WTC11 (cell line): ENCODE data around the gene ILF3. TPM values are rescaled to one million over a fixed set of nuclear protein-coding genes. Genes with fewer than 3 reads are reported as not detected.

Experiments used
- ATAC-seq: fragments of 200-7000 bp; cut with Tn5 transposase; 2 replicates; pipeline ENCODE4 v1.10.0; 2021; ENCODE audit warnings: mild to moderate bottlenecking, moderate library complexity
- CTCF ChIA-PET: fragments of 300-600 bp; sonication (Branson Sonifier 250); formaldehyde crosslinking; loops from one replicate; lab custom pipeline; 2021; ENCODE audit warnings: antibody characterized with exemption; lab: Charles Lee
- POLR2A ChIA-PET: fragments of 350-600 bp; sonication (Branson Sonifier 250); formaldehyde crosslinking; loops from one replicate; lab custom pipeline; 2021; ENCODE audit warnings: antibody characterized with exemption; lab: Charles Lee
- DNase-seq: peaks from one replicate; pipeline ENCODE4 v3.0.0; 2021; ENCODE audit warnings: low spot score
- H3K27ac Mint-ChIP-seq: 2 replicates; pipeline ENCODE4 v1.8.0; 2021; ENCODE audit warnings: mixed read lengths
- H3K27me3 Mint-ChIP-seq: 2 replicates; pipeline ENCODE4 v1.8.0; 2021; ENCODE audit warnings: low read depth, mild to moderate bottlenecking, moderate library complexity, mixed read lengths
- H3K36me3 Mint-ChIP-seq: 2 replicates; pipeline ENCODE4 v1.8.0; 2021; ENCODE audit warnings: mixed read lengths
- H3K4me1 Mint-ChIP-seq: 2 replicates; pipeline ENCODE4 v1.8.0; 2022; ENCODE audit warnings: mixed read lengths
- H3K4me3 Mint-ChIP-seq: 2 replicates; pipeline ENCODE4 v1.8.0; 2021; ENCODE audit warnings: mild to moderate bottlenecking, moderate library complexity, mixed read lengths
- H3K9me3 Mint-ChIP-seq: 2 replicates; pipeline ENCODE4 v1.8.0; 2021; ENCODE audit warnings: mixed read lengths
- AR ChIP-seq: fragments of 250-450 bp; sonication (Bioruptor Pico); IDR thresholded peaks from 2 replicates; pipeline ENCODE4 v1.9.0; 2021; ENCODE audit warnings: mild to moderate bottlenecking
- EMX1 ChIP-seq: fragments of 250-450 bp; sonication (Bioruptor Pico); IDR thresholded peaks from 2 replicates; pipeline ENCODE4 v1.8.0; 2021; ENCODE audit warnings: mild to moderate bottlenecking
- ERG ChIP-seq: fragments of 250-450 bp; sonication (Bioruptor Pico); IDR thresholded peaks from 2 replicates; pipeline ENCODE4 v1.8.0; 2021; ENCODE audit warnings: mild to moderate bottlenecking
- IRF1 ChIP-seq: sonication (generic); formaldehyde crosslinking; IDR thresholded peaks from 2 replicates; pipeline ENCODE4 v1.8.0; 2023; ENCODE audit warnings: missing genetic modification reagents
- MAX ChIP-seq: sonication (generic); formaldehyde crosslinking; IDR thresholded peaks from 2 replicates; pipeline ENCODE4 v1.8.0; 2022; ENCODE audit warnings: mild to moderate bottlenecking, missing genetic modification reagents
- NR3C1 ChIP-seq: sonication (generic); formaldehyde crosslinking; conservative IDR thresholded peaks from 2 replicates; pipeline ENCODE4 v1.8.1; 2023; ENCODE audit warnings: low read depth, mild to moderate bottlenecking, missing genetic modification reagents
- USF1 ChIP-seq: sonication (generic); formaldehyde crosslinking; IDR thresholded peaks from 2 replicates; pipeline ENCODE4 v1.8.0; 2022; ENCODE audit warnings: mild to moderate bottlenecking, missing genetic modification reagents
- USF2 ChIP-seq: sonication (generic); formaldehyde crosslinking; IDR thresholded peaks from 2 replicates; pipeline ENCODE4 v1.8.1; 2023; ENCODE audit warnings: mild to moderate bottlenecking, missing genetic modification reagents, moderate library complexity
- ZNF263 ChIP-seq: sonication (generic); formaldehyde crosslinking; IDR thresholded peaks from 2 replicates; pipeline ENCODE4 v1.8.1; 2022; ENCODE audit warnings: low read depth, mild to moderate bottlenecking, moderate library complexity, missing genetic modification reagents
- ZNF425 ChIP-seq: fragments of 250-450 bp; sonication (Bioruptor Pico); conservative IDR thresholded peaks from 2 replicates; pipeline ENCODE4 v1.9.0; 2021; ENCODE audit warnings: mild to moderate bottlenecking
- ZNF671 ChIP-seq: fragments of 250-450 bp; sonication (Bioruptor Pico); IDR thresholded peaks from 2 replicates; pipeline ENCODE4 v1.8.0; 2021; ENCODE audit warnings: mild to moderate bottlenecking
- total RNA-seq: library from RNA; stranded (reverse); gene quantifications from 3 replicates; pipeline ENCODE4 v1.2.3, GENCODE V29; 2021
- TF ChIP-seq, protein P1 (sequence below): fragments of 250-450 bp; sonication (Bioruptor Pico); IDR thresholded peaks from 2 replicates; pipeline ENCODE4 v1.9.0; 2021; ENCODE audit warnings: mild to moderate bottlenecking, borderline replicate concordance
- TF ChIP-seq, protein P2 (sequence below): fragments of 250-450 bp; sonication (Bioruptor Pico); IDR thresholded peaks from 2 replicates; pipeline ENCODE4 v1.9.0; 2021; ENCODE audit warnings: moderate library complexity, mild to moderate bottlenecking, inconsistent platforms, borderline replicate concordance

The ILF3 gene
- total RNA-seq, 1 experiment from 2014 or later: 659 TPM

DNA sequence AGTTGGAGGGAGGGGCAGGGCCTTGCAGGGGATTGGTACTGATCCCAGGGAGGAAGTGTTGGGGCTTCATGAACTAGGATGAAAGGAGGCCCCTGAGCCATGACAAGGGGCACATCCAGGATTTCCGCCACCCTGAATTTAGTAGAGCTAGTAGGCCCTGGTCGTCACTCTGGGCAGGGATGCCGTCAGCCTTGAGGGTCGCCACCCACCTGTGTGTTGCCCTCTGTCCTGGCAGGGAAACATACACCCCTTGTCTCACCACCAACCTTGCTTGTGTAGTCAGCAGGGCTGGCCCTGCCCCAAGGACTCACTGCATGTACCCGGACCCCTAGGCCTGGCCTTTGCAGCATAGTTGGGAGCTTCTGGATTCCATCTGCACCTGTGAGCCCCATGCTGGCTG lies 37.7 kb downstream of the ILF3 start (continued):
- TF ChIP-seq, protein P1, sequence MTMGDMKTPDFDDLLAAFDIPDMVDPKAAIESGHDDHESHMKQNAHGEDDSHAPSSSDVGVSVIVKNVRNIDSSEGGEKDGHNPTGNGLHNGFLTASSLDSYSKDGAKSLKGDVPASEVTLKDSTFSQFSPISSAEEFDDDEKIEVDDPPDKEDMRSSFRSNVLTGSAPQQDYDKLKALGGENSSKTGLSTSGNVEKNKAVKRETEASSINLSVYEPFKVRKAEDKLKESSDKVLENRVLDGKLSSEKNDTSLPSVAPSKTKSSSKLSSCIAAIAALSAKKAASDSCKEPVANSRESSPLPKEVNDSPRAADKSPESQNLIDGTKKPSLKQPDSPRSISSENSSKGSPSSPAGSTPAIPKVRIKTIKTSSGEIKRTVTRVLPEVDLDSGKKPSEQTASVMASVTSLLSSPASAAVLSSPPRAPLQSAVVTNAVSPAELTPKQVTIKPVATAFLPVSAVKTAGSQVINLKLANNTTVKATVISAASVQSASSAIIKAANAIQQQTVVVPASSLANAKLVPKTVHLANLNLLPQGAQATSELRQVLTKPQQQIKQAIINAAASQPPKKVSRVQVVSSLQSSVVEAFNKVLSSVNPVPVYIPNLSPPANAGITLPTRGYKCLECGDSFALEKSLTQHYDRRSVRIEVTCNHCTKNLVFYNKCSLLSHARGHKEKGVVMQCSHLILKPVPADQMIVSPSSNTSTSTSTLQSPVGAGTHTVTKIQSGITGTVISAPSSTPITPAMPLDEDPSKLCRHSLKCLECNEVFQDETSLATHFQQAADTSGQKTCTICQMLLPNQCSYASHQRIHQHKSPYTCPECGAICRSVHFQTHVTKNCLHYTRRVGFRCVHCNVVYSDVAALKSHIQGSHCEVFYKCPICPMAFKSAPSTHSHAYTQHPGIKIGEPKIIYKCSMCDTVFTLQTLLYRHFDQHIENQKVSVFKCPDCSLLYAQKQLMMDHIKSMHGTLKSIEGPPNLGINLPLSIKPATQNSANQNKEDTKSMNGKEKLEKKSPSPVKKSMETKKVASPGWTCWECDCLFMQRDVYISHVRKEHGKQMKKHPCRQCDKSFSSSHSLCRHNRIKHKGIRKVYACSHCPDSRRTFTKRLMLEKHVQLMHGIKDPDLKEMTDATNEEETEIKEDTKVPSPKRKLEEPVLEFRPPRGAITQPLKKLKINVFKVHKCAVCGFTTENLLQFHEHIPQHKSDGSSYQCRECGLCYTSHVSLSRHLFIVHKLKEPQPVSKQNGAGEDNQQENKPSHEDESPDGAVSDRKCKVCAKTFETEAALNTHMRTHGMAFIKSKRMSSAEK (CRISPR knock-in tag): no peak
- no peak for TF ChIP-seq ZNF263
- TF ChIP-seq, protein P2, sequence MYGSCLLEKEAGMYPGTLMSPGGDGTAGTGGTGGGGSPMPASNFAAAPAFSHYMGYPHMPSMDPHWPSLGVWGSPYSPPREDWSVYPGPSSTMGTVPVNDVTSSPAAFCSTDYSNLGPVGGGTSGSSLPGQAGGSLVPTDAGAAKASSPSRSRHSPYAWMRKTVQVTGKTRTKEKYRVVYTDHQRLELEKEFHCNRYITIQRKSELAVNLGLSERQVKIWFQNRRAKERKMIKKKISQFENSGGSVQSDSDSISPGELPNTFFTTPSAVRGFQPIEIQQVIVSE (CRISPR knock-in tag): no peak
- TF ChIP-seq, all 79 proteins: peak for 0

DNA sequence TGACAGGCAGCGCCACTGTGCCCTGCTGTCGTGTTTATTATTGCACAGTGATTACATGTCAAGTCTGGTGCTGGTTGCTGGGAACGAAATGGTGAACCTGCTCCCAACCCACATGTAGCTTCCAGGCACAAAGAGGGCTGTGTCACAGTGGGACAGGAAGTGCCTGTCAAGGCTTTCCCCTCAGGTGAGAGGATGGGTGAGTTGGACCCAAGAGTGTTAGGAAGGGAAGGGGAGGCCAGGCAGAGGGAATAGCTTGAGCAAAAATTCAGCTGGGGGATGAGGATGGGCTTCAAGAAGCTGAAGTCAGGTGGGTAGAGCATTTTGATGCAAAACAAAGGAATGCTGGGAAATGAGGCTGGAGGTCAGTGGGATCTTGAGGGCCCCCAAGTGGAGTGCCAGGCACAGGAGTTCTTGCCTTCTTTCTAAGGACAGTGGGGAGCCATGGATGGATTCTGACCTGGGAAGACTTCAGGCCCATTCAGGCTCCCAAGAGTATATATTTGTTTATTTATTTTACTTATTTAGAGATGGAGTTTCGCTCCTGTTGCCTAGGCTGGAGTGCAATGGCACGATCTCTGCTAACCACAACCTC lies 38.6 kb downstream of the ILF3 start:
- H3K27me3 Mint-ChIP-seq: peaks cover 5% of the 10 kb centered on the region
- CTCF ChIA-PET: interaction anchor here (0.8 to 2.8 kb wide), 7 partner anchors 10 to 274 kb away, joined by 3 to 10 read pairs (median 4); partner anchors contain the start of gene DNM2
- POLR2A ChIA-PET: no interaction called here
- H3K4me3 Mint-ChIP-seq: no peak overlapping the region
- no peaks in the 10 kb centered on the region for H3K9me3 Mint-ChIP-seq
- H3K36me3 Mint-ChIP-seq: peaks cover 41% of the 10 kb centered on the region
- DNase-seq (no peak), ATAC-seq (peak; percentile 0; the same call in 1 of the 2 replicates)
- H3K4me1 Mint-ChIP-seq: peaks cover 22% of the 10 kb centered on the region
- peak; percentile 31; the same call in 1 of the 2 replicates for TF ChIP-seq USF2 (CRISPR knock-in tag)
- TF ChIP-seq AR: peak; percentile 84
- TF ChIP-seq EMX1 (CRISPR knock-in tag): peak; percentile 78; the same call in 1 of the 2 replicates
- no peak for TF ChIP-seq IRF1 (CRISPR knock-in tag)
- 0 out of 2 replicates have a peak, but pooled peaks have one; percentile 18 for TF ChIP-seq ZNF671 (CRISPR knock-in tag)
- no peak for TF ChIP-seq NR3C1 (CRISPR knock-in tag)
- peak; percentile 32; the same call in 1 of the 2 replicates for TF ChIP-seq USF1
- TF ChIP-seq MAX (CRISPR knock-in tag): peak; percentile 41; the same call in 1 of the 2 replicates
- peak; percentile 41; the same call in 1 of the 2 replicates for TF ChIP-seq ZNF425 (CRISPR knock-in tag)
- TF ChIP-seq ERG (CRISPR knock-in tag): 0 out of 2 replicates have a peak, but pooled peaks have one; percentile 46
- TF ChIP-seq, protein P1 (CRISPR knock-in tag): no peak
- H3K27ac Mint-ChIP-seq: peak overlapping the region; percentile 61
